ENCODE measurements around the gene BAIAP2L2. TPM values are rescaled to one million over a fixed set of nuclear protein-coding genes. Genes with fewer than 3 reads are reported as not detected.

The BAIAP2L2 gene
- total and polyA plus RNA-seq, 2 experiments from 2014 or later = 4.4 to 8.2 TPM

DNA sequence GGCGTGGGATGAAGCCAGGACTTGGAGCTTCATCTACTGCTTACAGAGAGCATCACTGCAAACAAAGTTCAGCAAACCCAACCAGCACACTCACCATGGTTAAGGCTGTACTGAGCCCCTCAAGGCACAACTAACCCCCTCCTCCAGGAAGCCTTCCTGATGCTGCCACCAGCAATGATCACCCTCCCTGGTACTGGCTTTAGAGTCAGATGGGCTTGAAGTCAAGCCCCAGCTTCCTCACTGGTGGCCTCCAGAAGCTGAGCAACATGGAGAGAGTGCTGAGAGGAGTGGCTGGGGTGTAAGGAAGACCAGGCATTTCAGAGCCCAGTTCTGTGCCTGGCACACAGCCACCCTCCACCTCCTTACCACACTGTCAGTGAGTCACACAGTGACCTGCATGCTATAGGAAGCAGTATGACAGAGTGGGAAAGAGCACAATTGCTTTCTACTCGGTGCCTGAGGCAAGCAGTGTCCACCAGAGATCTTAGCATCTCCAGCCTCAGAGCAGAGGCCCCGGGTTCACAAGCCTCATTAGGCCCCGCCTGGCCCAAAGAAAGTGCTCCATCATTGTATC, 24.7 kb upstream of the BAIAP2L2 start:
- WGBS (ENCODE audit: low lambda C conversion rate, missing lambda C conversion rate) = 79% methylated on average over 4 of the region's 4 CpGs
- Histone ChIP-seq H3K36me3 (replicated peaks; ENCODE audit: insufficient read depth, low read depth) (no peaks in the 10 kb centered on the region), H3K27ac (no peak overlapping the region), H4K20me1 (ENCODE audit: insufficient read depth, poor library complexity, severe bottlenecking) (no peaks in the 10 kb centered on the region), H3K9me3 (ENCODE audit: low read depth) (no peaks in the 10 kb centered on the region), H2AFZ (no peak overlapping the region), H3K4me1 (ENCODE audit: insufficient read depth) (no peaks in the 10 kb centered on the region), H3K4me2 (no peak overlapping the region), H3K79me2 (no peaks in the 10 kb centered on the region), H3K27me3 (no peaks in the 10 kb centered on the region), H3K4me3 (no peak overlapping the region), H3K9me2 (replicated peaks; ENCODE audit: insufficient read depth) (no peaks in the 10 kb centered on the region)
- TF ChIP-seq, protein P1, sequence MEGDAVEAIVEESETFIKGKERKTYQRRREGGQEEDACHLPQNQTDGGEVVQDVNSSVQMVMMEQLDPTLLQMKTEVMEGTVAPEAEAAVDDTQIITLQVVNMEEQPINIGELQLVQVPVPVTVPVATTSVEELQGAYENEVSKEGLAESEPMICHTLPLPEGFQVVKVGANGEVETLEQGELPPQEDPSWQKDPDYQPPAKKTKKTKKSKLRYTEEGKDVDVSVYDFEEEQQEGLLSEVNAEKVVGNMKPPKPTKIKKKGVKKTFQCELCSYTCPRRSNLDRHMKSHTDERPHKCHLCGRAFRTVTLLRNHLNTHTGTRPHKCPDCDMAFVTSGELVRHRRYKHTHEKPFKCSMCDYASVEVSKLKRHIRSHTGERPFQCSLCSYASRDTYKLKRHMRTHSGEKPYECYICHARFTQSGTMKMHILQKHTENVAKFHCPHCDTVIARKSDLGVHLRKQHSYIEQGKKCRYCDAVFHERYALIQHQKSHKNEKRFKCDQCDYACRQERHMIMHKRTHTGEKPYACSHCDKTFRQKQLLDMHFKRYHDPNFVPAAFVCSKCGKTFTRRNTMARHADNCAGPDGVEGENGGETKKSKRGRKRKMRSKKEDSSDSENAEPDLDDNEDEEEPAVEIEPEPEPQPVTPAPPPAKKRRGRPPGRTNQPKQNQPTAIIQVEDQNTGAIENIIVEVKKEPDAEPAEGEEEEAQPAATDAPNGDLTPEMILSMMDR (IDR thresholded peaks at IDR 0.05; ENCODE audit: poor library complexity) = no peak
- TF ChIP-seq EZH2 (IDR thresholded peaks at IDR 0.05; ENCODE audit: borderline replicate concordance) (no peak), EZH2phosphoT487 (IDR thresholded peaks at IDR 0.05; ENCODE audit: low read depth, severe bottlenecking, unreplicated experiment) (no peak)
- no peak for DNase-seq (ENCODE audit: low spot score)

DNA sequence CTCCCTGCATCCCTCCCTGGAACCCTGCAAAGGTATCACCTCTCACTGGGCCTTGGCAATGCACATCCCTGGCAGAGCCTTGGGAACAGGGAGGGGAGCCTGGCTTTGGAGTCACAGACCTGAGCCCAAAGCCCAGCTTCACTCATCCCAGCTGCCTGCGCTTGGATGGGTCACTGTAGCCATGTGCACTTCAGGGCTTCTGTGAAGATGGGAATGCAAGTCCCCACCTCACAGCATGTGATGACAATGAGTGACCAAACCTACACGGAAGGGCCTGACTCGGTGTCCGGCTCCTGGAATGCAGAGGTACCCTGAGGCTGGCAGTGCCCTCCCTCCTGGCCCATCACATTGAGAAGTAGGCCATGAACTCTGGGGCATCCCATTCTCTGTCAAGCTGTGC, 22.8 kb upstream of the BAIAP2L2 start:
- 92% methylated on average over 4 of the region's 4 CpGs for WGBS (ENCODE audit: low lambda C conversion rate, missing lambda C conversion rate)
- Histone ChIP-seq H3K79me2 (no peaks in the 10 kb centered on the region), H3K36me3 (replicated peaks; ENCODE audit: insufficient read depth, low read depth) (no peaks in the 10 kb centered on the region), H3K27me3 (no peaks in the 10 kb centered on the region), H3K9me2 (replicated peaks; ENCODE audit: insufficient read depth) (no peaks in the 10 kb centered on the region), H3K4me3 (no peak overlapping the region), H3K4me2 (no peak overlapping the region), H2AFZ (no peak overlapping the region), H3K27ac (no peak overlapping the region), H4K20me1 (ENCODE audit: insufficient read depth, poor library complexity, severe bottlenecking) (no peaks in the 10 kb centered on the region), H3K9me3 (ENCODE audit: low read depth) (no peaks in the 10 kb centered on the region), H3K4me1 (ENCODE audit: insufficient read depth) (no peaks in the 10 kb centered on the region)
- TF ChIP-seq, protein P1 (IDR thresholded peaks at IDR 0.05; ENCODE audit: poor library complexity) = no peak
- TF ChIP-seq EZH2phosphoT487 (IDR thresholded peaks at IDR 0.05; ENCODE audit: low read depth, severe bottlenecking, unreplicated experiment) (no peak), EZH2 (IDR thresholded peaks at IDR 0.05; ENCODE audit: borderline replicate concordance) (no peak)
- DNase-seq (ENCODE audit: low spot score) = no peak

DNA sequence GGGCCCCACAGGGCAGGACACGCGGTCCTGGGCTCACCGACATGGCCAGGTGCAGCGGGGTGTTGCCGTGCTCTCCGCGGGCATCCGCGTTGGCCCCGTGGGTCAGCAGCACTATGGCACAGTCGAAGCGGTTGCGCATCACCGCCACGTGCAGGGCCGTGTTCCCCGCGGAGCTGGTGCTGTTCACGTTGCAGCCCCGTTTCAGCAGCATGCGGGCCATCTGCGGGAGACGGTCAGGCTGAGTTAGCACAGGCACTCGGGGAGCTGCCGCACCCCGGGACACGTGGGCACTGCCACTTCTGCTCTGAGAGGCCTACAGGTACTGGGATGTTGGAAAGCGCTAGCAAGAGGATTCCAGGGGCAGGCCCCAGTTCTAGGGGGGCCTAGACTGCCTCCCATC, 22.3 kb upstream of the BAIAP2L2 start:
- no peaks in the 10 kb centered on the region for H3K9me2 ChIP-seq (replicated peaks; ENCODE audit: insufficient read depth)
- H3K79me2 ChIP-seq = no peaks in the 10 kb centered on the region
- no peak overlapping the region for H3K27ac ChIP-seq
- H2AFZ ChIP-seq = no peak overlapping the region
- no peaks in the 10 kb centered on the region for H4K20me1 ChIP-seq (ENCODE audit: insufficient read depth, poor library complexity, severe bottlenecking)
- TF ChIP-seq, protein P1 (IDR thresholded peaks at IDR 0.05; ENCODE audit: poor library complexity) = no peak
- no peak for TF ChIP-seq EZH2 (IDR thresholded peaks at IDR 0.05; ENCODE audit: borderline replicate concordance)
- TF ChIP-seq EZH2phosphoT487 (IDR thresholded peaks at IDR 0.05; ENCODE audit: low read depth, severe bottlenecking, unreplicated experiment) = no peak
- no peaks in the 10 kb centered on the region for H3K27me3 ChIP-seq
- no peaks in the 10 kb centered on the region for H3K9me3 ChIP-seq (ENCODE audit: low read depth)
- H3K4me3 ChIP-seq = no peak overlapping the region
- no peaks in the 10 kb centered on the region for H3K36me3 ChIP-seq (replicated peaks; ENCODE audit: insufficient read depth, low read depth)
- H3K4me1 ChIP-seq (ENCODE audit: insufficient read depth) = no peaks in the 10 kb centered on the region
- H3K4me2 ChIP-seq = no peak overlapping the region
- 94% methylated on average over 27 of the region's 28 CpGs for WGBS (ENCODE audit: low lambda C conversion rate, missing lambda C conversion rate)
- no peak for DNase-seq (ENCODE audit: low spot score)

Measured in hepatocyte (in vitro differentiated cells).